CD14-positive monocyte (primary cell): ENCODE data around the gene PPM1G. TPM values are rescaled to one million over a fixed set of nuclear protein-coding genes. Genes with fewer than 3 reads are reported as not detected.
A peak's percentile ranks its signal among the peaks of the same experiment; 100 is the strongest.

Experiments used
- DNase-seq, 3 donors: peaks; one replicate each; pipeline ENCODE4 v3.0.0-alpha.2; 2011 to 2022
- H2AFZ ChIP-seq: 2 replicates; pipeline ENCODE4 v1.6.0; 2012; ENCODE audit warnings: mild to moderate bottlenecking, low read depth, low read length, inconsistent platforms; ENCODE audit not compliant: insufficient read depth, poor library complexity, severe bottlenecking
- H3K27ac ChIP-seq, 2 donors: 1 replicate in 1 of 2; 2 replicates in 1 of 2; pipeline ENCODE4 v1.5.1; 2012 to 2013; ENCODE audit warnings: low read length in 2 of 2, control low read depth in 1 of 2, inconsistent platforms in 1 of 2, low read depth in 1 of 2, mild to moderate bottlenecking in 1 of 2
- H3K27me3 ChIP-seq, 2 donors: one replicate each; pipeline versions ENCODE4 v1.6.0 to v1.6.1; 2011 to 2013; ENCODE audit warnings: low read length in 2 of 2; ENCODE audit not compliant: control insufficient read depth in 2 of 2, insufficient read depth in 2 of 2
- H3K36me3 ChIP-seq, 2 donors: replicated peaks in 1 of 2; 1 replicate in 1 of 2; 2 replicates in 1 of 2; pipeline versions ENCODE4 v1.5.1 to v1.6.1; 2012 to 2013; ENCODE audit warnings: low read length in 2 of 2, control low read depth in 1 of 2, inconsistent platforms in 1 of 2, mild to moderate bottlenecking in 1 of 2; ENCODE audit not compliant: insufficient read depth in 2 of 2, control insufficient read depth in 1 of 2
- H3K4me1 ChIP-seq, 2 donors: 1 replicate in 1 of 2; 2 replicates in 1 of 2; pipeline versions ENCODE4 v1.5.1 to v1.6.1; 2012 to 2013; ENCODE audit warnings: low read length in 2 of 2, control low read depth in 1 of 2, inconsistent platforms in 1 of 2, mild to moderate bottlenecking in 1 of 2, moderate library complexity in 1 of 2; ENCODE audit not compliant: insufficient read depth in 2 of 2, control insufficient read depth in 1 of 2
- H3K4me2 ChIP-seq: replicated peaks from 2 replicates; pipeline ENCODE3; 2012; ENCODE audit warnings: low read length, moderate library complexity, mild to moderate bottlenecking; ENCODE audit not compliant: poor library complexity, severe bottlenecking; ENCODE audit errors: extremely low read depth
- H3K4me3 ChIP-seq, 3 experiments: fragments of 200-600 bp in 1 of 3; sonication (generic) in 1 of 3; replicated peaks in 1 of 3; 1 replicate in 2 of 3; 2 replicates in 1 of 3; pipeline ENCODE4 v1.5.1; 2011 to 2013; ENCODE audit warnings: low read length in 3 of 3, mild to moderate bottlenecking in 3 of 3, control low read depth in 2 of 3, low read depth in 2 of 3, inconsistent platforms in 1 of 3, moderate library complexity in 1 of 3
- H3K79me2 ChIP-seq: 2 replicates; pipeline ENCODE4 v1.6.0; 2012; ENCODE audit warnings: mild to moderate bottlenecking, control low read depth, inconsistent platforms, low read length, moderate library complexity; ENCODE audit not compliant: insufficient read depth
- H3K9ac ChIP-seq: 2 replicates; pipeline ENCODE4 v1.6.0; 2017; ENCODE audit warnings: low read length, mild to moderate bottlenecking; ENCODE audit not compliant: insufficient read depth, poor library complexity, severe bottlenecking
- H3K9me3 ChIP-seq, 2 donors: replicated peaks in 1 of 2; 1 replicate in 1 of 2; 2 replicates in 1 of 2; pipeline versions ENCODE4 v1.5.1 to v1.6.1; 2012 to 2013; ENCODE audit warnings: low read length in 2 of 2, control low read depth in 1 of 2; ENCODE audit not compliant: control insufficient read depth in 1 of 2, insufficient read depth in 1 of 2
- H4K20me1 ChIP-seq: 2 replicates; pipeline ENCODE4 v1.6.0; 2012; ENCODE audit warnings: mild to moderate bottlenecking, low read length, control low read depth, moderate library complexity; ENCODE audit not compliant: insufficient read depth
- H3K27ac Mint-ChIP-seq, 7 donors: one replicate each; pipeline ENCODE4 v1.8.0; 2020; ENCODE audit warnings: mild to moderate bottlenecking in 7 of 7, mixed read lengths in 7 of 7, moderate library complexity in 6 of 7, inconsistent platforms in 2 of 7
- H3K27me3 Mint-ChIP-seq, 3 donors: one replicate each; pipeline ENCODE4 v1.8.0; 2021 to 2022; ENCODE audit warnings: low read depth in 3 of 3, mild to moderate bottlenecking in 3 of 3, mixed read lengths in 3 of 3, moderate library complexity in 3 of 3, inconsistent platforms in 1 of 3
- H3K36me3 Mint-ChIP-seq, 2 donors: one replicate each; pipeline ENCODE4 v1.8.0; 2020; ENCODE audit warnings: mixed read lengths in 2 of 2, inconsistent platforms in 1 of 2, mild to moderate bottlenecking in 1 of 2
- H3K4me1 Mint-ChIP-seq: one replicate; pipeline ENCODE4 v1.8.0; 2020; ENCODE audit warnings: mild to moderate bottlenecking, mixed read lengths
- H3K4me3 Mint-ChIP-seq, 2 donors: one replicate each; pipeline ENCODE4 v1.8.0; 2020; ENCODE audit warnings: mild to moderate bottlenecking in 2 of 2, mixed read lengths in 2 of 2, moderate library complexity in 1 of 2
- H3K9me3 Mint-ChIP-seq, 7 donors: one replicate each; pipeline ENCODE4 v1.8.0; 2020 to 2022; ENCODE audit warnings: mixed read lengths in 7 of 7, mild to moderate bottlenecking in 6 of 7, moderate library complexity in 6 of 7, inconsistent platforms in 2 of 7
- WGBS: methylation state at CpG from one replicate; pipeline ENCODE4 v1.1.5; 2013; ENCODE audit warnings: missing lambda C conversion rate; ENCODE audit not compliant: insufficient coverage; 5-methylcytosine and 5-hydroxymethylcytosine counted together
- intact Hi-C, 2 donors: fragments of 100-400 bp; cut with micrococcal nuclease; formaldehyde crosslinking; loops; one replicate each; pipeline versions ENCODE4 v1.15.0 to v1.15.1; 2023
- polyA plus RNA-seq, 3 donors: library from polyadenylated mRNA; depleted of rRNA in 1 of 3; unstranded in 2 of 3; stranded (reverse) in 1 of 3; fragments of 300-500 nt in 2 of 3; fragments of >200 nt in 1 of 3; fragmentation: Illumina TruSeq in 2 of 3; gene quantifications; 1 replicate in 2 of 3; 2 replicates in 1 of 3; pipeline ENCODE4 v1.2.3, GENCODE V29; 2012 to 2021
- TF ChIP-seq, protein P1 (sequence below): fragments of 200-600 bp; IDR thresholded peaks from one replicate; pipeline ENCODE4 v1.8.0; 2022; ENCODE audit warnings: antibody characterized with exemption, mild to moderate bottlenecking

The PPM1G gene
- polyA plus RNA-seq, 3 donors: 31.9 to 54.3 (median 47.3) TPM

GRCh38 chr2:27380626-27381545 is 28.5 kb downstream of the PPM1G start, which contains the start of gene ZNF513:
ZNF513 (minus strand) TSS chr2:27380734; CDS start chr2:27380526, 208 bp downstream.
- peaks cover 52 to 66% of the 10 kb centered on the region in 2 donors for H3K36me3 Mint-ChIP-seq

More at GRCh38 chr2:27380626-27381545, 28.5 kb downstream of the PPM1G start, which contains the start of gene ZNF513:
- H3K27ac Mint-ChIP-seq: peak within 1 kb of the TSS; percentile 93 to 98 (median 96)
- H3K4me3 Mint-ChIP-seq: peak within 1 kb of the TSS; percentile 86 to 91
- Histone ChIP-seq H3K27me3 (no peaks in the 10 kb centered on the region), H3K4me1 (peaks cover 18 to 38% of the 10 kb centered on the region in 2 donors), H3K79me2 (peaks cover 23% of the 10 kb centered on the region), H3K4me2 (peak within 1 kb of the TSS; percentile 81), H4K20me1 (peaks cover 32% of the 10 kb centered on the region), H3K4me3 (peak within 1 kb of the TSS; percentile 67 to 78 (median 68)), H3K9me3 (no peaks in the 10 kb centered on the region), H3K9ac (peak within 1 kb of the TSS; percentile 86), H2AFZ (peak within 1 kb of the TSS; percentile 90), H3K36me3 (peaks cover 61 to 71% of the 10 kb centered on the region in 2 donors), H3K27ac (peak within 1 kb of the TSS; percentile 79 to 96)
- peaks cover 0 to 2% (median 0%) of the 10 kb centered on the region in 7 donors for H3K9me3 Mint-ChIP-seq
- TF ChIP-seq, protein P1, sequence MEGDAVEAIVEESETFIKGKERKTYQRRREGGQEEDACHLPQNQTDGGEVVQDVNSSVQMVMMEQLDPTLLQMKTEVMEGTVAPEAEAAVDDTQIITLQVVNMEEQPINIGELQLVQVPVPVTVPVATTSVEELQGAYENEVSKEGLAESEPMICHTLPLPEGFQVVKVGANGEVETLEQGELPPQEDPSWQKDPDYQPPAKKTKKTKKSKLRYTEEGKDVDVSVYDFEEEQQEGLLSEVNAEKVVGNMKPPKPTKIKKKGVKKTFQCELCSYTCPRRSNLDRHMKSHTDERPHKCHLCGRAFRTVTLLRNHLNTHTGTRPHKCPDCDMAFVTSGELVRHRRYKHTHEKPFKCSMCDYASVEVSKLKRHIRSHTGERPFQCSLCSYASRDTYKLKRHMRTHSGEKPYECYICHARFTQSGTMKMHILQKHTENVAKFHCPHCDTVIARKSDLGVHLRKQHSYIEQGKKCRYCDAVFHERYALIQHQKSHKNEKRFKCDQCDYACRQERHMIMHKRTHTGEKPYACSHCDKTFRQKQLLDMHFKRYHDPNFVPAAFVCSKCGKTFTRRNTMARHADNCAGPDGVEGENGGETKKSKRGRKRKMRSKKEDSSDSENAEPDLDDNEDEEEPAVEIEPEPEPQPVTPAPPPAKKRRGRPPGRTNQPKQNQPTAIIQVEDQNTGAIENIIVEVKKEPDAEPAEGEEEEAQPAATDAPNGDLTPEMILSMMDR: no peak
- peaks cover 0 to 3% (median 1%) of the 10 kb centered on the region in 3 donors for H3K27me3 Mint-ChIP-seq
- intact Hi-C loops: loop anchor here (1.0 to 10.0 kb wide), 3 partner anchors 10 to 114 kb away; partner anchors contain the start of genes EIF2B4 (in 1 of the 2), FNDC4 (in 1 of the 2), GCKR (in 1 of the 2) and SNX17 (in 1 of the 2)
- peak; percentile 94 to 95 (median 94) for DNase-seq
- 6% methylated on average over 46 of the region's 67 CpGs for WGBS
- H3K4me1 Mint-ChIP-seq: peaks cover 29% of the 10 kb centered on the region
